CD4-positive, alpha-beta T cell treated with Interleukin-4 for 1 hour (primary cell): Measurements from ENCODE around the gene CDK11B.

Experiments
- DNase-seq, 2 donors: peaks; one replicate each; pipeline ENCODE4 v3.0.0-alpha.2; 2020 to 2022

The CDK11B gene

DNA sequence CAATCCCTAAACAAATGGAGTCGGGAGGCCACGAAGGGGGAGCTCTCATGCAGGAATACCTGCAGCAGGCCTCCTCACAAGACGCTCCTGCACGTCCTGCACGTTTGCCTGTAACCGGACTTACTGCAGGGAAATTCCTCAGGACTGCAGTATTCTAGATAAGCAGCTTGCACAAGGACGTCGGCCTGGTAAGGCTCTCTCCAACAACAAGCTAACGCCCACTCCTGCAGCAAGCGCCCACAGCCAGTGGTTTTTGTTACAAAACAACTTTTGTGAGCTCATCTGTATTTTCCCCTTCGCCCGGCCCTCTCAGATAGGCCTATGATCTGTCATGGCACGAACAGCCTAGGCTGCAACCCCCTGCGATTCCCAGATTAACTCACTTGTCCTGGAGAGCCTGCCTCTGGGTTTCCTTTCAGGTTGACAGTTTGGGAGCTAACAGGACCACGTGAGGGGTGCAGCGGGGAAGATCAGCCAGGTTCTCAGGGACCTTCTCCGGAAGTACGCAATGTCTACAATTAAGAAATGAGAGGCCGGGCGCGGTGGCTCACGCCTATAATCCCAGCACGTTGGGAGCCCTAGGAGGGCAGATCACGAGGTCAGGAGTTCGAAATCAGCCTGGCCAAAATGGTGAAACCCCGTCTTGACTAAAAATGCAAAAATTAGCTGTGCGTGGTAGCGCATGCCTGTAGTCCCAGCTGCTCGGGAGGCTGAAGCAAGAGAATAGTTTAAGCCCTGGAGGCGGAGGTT is 44.4 kb downstream of the CDK11B start:
- peak; percentile 69 to 75 for DNase-seq

DNA sequence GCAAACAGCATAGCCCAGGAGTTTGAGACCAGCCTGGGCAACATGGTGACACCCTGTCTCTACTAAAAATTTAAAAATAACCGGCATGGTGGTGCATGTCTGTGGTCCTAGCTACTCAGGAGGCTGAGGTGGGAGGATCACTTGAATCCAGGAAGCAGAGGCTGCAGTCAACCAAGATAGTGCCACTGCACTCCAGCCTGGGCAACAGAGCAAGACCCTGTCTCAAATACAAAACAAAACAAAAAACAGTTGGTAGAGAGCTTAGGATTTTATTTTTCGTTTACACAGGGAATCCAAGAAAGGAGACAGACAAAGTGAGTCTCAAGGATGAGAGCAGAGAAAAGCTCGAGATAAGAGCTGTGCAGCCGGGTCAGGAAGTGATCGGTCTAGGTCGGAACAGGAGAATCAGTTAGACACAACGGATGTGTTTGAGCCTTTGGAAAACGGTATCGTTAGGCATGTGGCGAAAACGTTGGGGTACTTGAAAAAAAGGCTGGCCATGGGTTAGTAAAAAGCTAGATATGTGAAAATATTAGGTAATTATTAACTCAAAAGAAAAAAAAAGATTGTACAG is 45.2 kb downstream of the CDK11B start:
- no peak for DNase-seq

DNA sequence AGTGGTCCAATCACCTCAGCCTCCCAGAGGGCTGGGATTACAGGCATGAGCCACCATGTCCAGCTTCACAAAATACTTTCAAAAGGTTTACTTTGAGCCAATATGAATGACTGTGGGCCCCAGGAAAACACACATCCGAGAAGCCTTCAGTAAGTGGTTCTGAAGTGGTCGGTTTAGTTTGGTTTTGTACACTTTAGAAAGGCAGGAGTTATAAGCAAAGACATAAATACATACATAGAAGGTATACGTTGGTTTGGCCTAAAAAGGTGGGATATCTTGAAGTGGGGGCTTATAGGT is 46.8 kb downstream of the CDK11B start:
- no peak for DNase-seq

DNA sequence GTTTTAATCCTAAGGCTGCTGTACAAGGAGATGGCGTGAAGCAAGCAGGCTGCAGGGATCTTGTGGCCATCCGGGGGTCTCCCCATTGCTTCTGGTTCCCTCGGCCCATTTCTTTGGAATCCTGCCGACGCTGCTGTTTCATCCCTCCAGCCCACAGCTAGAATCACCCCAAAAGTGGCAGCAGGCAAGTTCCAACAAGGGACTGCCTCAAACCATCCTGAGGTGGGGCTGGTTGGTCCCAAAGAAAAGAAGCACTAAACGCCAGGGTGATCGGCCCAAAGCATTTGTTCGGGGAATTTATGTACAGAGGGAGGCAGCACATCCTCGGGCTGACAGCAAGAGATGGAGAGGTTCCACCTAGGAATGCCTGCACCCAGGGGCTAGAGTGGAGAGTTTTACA is 48.0 kb downstream of the CDK11B start:
- no peak for DNase-seq

DNA sequence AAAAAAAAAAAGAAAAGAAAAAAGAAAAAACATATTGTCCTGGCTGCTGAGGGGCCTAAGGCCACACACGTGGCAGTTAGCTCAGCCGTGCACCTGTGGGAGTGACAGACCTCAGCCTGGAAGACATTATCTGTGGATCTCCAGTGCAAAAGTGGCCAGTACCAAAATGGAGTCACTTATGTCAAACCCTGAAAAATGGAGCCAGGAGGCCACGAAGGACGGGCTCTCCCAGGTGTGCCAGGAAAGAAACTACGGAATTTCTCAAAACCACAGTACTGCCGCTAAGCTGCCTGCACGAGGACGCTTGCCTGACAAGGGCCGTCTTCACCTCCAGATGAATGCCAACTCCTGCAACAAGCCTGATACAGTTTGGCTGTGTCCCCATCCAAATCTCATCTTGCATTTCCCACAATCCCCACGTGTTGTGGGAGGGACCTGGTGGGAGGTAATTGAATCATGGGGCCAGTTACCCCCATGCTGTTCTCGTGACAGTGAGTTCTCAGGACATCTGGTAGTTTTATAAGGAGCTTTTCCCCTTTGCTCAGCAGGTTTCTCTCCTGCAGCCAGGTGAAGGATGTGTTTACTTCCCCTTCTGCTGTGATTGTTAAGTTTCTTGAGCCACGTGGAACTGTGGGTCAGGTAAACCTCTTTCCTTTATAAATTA is 48.9 kb downstream of the CDK11B start:
- DNase-seq: no peak

DNA sequence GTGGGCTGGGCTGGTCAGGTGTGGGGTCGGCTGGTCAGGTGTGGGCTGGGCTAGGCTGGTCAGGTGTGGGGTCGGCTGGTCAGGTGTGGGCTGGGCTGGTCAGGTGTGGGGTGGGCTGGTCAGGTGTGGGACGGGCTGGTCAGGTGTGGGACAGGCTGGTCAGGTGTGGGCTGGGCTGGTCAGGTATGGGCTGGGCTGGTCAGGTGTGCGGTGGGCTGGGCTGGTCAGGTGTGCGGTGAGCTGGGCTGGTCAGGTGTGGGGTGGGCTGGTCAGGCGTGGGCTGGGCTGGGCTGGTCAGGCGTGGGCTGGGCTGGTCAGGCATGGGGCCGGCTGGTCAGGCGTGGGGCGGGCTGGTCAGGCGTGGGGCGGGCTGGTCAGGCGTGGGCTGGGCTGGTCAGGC is 52.6 kb downstream of the CDK11B start:
- DNase-seq: no peak

DNA sequence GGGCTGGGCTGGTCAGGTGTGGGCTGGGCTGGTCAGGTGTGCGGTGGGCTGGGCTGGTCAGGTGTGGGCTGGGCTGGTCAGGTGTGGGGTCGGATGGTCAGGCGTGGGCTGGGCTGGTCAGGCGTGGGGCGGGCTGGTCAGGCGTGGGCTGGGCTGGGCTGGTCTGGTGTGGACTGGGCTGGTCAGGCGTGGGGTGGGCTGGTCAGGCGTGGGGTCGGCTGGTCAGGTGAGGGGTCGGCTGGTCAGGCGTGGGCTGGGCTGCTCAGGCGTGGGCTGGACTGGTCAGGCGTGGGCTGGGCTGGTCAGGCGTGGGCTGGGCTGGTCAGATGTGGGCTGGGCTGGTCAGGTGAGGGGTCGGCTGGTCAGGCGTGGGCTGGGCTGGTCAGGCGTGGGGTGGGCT is 53.1 kb downstream of the CDK11B start:
- no peak for DNase-seq

DNA sequence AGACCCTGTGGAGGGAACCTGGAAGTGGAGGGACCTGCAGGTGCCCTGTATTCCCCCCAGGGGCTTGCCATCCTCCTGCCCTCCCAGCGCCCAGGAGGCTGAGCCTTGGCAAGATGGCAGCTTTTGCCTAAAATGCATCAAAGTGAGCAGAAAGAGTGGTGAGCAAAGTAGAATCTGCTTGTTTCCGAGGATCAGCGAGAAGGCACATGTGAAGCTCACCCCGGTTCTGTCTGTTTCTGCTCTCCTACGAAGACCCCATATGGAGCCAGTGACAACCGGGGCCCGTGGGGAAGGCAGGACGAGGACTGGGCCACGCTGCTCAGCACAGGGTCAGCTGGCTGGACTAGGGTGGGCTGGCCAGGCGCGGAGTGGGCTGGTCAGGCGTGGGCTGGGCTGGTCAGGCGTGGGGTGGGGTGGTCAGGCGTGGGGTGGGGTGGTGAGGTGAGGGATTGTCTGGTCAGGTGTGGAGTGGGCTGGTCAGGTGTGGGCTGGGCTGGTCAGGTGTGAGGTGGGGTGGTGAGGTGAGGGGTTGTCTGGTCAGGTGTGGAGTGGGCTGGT is 53.7 kb downstream of the CDK11B start:
- DNase-seq: no peak

DNA sequence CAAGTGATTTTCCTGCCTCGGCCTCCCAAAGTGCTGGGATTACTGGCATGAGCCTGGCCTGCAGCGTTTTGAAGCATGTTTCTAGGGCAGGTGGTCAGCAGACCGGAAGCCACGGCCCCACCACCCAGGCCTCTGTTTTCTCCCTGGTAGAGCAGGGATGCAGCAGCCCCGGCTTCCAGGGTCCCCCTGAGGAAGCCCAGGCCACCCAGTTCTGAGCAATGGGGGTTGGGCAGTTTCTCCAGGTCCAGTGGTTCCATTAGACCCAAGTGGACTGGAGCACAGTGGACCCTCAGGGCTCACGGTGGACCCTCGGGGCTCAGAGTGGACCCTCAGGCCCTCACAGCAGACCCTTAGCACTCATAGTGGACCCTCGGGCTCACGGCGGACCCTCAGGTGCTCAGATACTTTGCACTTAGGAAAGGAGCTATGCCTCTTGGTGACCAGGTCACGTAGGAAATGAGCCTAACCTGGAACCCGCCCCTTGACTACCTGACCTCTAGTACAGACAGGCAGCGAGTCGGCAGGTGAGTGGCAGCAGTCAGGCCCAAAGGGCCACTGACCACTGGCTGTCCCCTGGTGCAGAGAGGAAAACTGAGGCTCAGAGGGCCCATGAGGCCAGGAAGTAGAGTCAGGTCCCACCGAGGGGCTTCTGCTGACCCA is 54.3 kb downstream of the CDK11B start:
- DNase-seq: no peak

DNA sequence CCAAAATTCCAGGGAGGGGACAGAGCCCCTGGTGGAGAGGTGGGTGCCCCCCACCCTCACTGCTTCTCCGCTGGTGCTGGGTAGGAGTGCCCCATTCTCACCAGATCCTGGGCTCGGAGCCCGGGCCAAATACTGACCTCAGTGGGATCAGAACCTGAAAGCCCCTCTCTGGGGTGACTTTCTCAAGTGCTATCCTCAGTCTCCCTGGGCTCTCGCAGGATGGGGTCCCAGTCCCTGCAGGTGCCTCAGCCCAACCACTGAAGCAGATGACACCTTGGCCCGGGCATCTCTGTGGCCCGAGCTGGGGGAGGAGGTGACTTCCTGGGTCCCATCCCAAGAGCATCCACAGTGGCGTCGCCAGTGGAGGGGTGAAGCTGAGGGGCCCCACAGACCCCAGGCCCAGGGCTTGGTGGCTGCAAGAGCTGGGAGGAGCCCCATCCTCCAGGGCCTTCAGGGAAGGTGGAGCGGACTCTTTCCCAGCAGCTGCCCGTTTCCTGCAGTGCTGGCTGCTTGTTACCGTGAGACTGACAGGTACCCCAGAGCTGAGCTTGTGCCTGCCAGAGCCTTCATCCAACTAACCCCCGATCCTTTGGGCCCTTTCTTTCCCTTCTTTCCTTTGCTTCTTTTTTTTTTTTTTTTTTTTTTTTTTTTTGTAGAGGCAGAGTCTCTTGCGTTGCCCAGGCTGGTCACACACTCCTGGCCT is 55.0 kb downstream of the CDK11B start:
- no peak for DNase-seq

DNA sequence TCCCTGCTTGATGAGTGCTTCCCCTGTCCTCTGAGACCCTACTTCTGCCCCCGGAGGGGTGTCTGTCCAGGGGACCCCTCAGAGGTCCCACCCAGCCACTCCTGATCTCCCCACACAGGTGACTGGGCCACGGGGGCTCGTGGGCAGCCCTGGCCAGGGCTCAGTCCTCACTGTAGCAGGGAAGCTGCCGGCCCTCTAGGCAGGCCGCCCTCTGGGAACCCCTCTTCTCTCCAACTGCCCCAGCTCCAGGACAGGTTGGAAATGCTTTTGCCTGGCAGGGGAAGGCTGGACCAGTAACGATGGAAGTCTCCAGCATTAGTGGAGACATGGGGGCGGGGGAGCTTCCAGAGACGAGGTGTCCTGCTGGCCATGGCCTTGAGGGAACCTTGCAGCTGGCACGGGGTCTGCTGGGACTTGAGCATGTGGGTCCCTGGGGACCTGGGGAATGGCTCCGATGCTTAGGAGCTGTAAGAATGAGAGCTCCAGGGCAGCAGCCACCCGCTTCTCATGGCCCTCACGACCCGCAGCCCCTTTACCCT is 55.8 kb downstream of the CDK11B start:
- no peak for DNase-seq

DNA sequence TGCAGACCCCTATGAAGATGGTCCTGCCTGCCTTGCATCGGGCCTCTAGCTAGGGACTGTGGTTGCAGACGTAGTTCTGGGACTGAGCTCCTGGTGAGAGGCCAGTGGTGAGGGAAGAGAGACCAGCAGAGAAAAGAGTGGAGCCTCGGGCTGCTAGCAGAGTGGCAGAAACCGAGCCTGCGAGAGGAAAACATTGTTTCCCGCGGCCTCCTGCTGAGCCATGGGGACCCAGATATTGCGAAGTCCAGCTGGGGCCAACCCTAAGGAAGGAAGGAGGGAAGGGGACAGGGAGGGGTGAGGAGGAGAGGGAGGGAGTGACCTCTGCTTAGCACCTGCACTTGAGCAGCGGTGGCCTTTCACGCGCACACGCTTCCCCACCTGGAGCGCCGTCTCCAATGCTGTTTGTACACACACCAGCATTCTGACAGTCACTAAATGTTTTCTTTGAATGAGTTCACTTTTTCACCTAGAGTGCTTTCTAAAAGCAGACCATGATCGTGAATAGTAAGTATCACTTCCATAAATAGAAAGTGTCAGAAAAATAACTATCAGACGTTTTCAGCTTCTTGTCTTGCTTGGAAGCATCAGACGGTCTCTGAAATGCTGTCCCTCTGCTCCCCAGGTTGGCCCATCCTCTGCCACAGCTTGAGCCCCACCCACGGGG is 56.4 kb downstream of the CDK11B start:
- no peak for DNase-seq

DNA sequence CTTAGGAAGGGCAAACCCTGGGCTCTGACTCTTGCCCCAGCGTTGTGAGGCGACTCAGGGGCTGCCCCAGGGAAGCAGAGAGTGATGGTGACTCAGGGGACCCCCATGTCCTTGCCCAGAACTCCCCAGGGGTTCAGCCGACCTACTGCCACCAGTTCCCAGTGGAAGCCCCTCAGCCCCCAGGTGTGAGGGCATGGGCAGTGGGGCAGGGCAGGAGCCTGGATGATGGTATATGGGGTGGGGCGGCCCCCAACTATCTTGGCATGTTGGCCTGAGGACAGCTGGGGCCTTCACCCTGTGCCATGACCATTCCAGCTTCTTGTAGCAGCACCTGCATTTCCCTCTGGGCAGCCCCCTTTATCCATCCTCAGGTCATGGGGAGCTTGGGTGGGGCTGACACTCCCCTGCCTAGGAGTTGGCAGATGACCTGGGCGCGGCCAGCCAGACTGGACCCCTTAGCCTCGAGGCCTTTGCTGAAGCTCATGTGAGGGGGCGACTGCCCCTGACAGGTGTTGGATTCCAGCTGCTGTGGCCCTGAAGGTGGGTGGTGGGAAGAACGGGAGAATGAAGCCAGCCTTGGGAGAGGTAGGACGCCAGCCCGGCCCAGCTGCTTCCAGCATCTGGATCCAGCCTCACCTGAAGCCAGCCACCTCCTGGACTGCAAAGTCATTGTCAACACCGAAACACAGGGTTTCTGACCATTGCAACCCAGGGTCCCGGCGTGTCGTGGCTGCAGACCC is 57.1 kb downstream of the CDK11B start:
- no peak for DNase-seq

DNA sequence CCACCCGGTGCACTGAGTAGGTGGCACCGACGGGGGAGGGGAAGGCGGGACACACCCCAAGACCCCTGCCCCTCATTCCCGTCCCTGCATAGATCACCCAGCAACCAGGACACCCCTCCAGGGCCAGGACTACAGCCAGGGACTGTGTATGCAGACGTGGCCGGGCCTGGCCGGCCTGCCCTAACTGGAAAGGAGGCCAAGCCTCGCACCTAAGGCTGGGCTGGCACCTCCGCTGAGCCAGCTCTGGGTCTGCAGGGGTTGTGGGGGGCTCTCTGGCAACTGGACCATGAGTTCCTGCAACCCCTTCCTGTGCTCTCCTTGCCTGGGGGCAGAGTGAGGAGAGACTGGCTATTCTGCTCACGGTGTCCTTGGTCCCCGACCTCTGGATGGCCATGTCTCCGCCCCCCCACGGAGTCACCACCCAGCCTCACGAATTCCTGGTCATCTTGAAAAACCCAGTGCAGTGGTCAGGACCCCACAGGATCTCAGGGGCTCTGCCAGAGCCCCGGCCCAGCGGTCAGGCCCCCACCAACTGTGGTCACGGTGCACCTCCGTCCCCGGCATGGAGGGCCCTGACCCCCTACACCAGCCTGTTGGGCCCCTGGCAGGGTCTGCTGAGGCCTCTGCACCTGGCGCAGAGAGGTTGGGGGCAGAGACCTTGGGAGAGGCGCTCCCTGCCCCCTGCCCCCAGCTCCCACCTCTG is 57.8 kb downstream of the CDK11B start:
- no peak for DNase-seq

DNA sequence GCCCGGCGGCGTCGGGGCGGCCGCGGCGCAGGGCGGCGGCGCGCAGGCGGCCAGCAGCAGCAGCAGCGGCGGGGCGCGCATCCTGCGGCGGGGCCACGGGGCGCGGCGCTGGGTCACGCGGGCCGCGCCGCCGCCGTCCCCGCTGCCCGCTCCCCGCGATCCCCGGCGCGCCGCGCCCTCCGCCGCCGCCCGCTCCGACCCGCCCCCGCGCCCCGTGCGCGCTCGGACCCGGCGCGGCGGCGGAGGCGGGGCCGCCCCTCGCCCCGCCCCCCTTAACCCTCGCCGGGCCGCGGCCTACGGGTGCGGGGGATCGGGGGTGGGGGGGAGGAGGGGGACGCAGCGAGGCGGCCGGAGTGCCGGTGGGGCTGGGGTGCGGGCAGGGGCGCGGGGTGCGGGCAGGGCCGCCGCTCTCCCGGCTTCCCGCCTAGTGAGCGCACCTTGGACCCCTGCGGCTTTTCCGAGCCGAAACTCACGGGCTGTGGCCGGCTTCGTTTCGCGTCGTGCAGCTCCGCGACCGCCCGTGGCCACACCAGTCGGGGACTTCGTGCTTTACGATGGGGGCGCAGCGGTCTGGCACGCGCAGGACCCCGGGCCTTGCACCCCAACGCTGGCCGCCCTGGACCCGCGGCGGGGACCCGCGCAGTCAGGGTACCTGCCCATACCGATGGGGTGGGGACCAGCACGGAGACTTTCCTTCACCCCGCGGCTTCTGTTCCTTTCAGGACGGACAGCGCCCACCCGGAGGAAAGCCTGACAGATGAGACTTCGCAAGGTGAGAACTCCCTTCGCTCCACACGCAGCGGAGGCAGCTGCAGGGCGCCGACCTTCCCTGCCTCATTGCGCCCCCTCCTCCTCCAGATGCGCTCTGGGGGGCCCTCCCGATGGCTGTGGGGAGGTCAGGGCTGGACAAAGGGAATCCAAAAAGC is 58.6 kb downstream of the CDK11B start, which contains the start of gene FNDC10:
Gene FNDC10 (minus strand): TSS at position 201 of the 926 bp plus-strand sequence. CDS start 120 bp downstream, at position 81.
- no peak for DNase-seq

DNA sequence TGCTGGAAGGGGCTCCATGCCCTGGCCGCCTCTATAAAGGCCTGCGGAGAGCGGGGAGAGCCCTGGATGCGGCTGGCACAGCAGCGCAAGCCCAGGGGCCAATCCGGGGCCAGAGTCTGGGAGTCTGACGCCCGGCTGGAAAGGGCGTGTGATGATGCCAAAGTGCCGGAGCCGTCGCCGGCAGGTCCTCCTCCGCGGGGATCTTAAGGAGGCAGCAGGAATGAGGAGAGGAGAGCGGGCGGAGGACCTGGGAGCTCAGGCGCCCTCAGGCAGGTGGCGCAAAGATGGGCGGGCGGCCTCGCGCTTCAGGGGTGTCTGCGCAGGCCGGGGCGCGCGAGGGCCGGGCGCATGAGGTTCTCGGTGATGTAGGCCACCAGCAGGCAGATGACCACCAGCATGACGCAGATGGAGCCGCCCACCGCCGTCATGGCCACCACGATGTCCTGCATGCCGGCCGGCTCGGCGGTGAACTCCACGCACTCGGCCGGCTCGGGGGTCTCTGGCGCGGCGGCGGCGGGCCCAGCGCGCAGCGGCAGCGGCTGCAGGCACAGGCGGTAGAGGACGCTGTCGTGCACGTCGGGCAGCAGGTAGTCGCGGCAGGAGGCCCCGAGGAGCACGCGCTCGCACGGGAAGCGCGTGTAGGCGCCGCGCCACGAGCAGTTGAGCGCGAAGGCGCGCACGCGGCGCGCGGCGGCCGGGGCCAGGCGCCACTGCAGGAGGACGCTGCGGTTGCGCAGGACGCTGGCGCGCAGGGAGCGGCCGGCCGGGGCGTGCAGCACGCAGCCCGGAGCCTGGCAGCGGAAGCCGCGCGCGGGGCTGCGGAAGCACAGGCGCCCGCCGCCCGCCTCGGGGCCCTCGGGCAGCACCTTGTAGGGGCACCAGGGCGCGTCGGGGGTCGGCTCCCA is 59.5 kb downstream of the CDK11B start:
- DNase-seq: peak; percentile 19 to 34

DNA sequence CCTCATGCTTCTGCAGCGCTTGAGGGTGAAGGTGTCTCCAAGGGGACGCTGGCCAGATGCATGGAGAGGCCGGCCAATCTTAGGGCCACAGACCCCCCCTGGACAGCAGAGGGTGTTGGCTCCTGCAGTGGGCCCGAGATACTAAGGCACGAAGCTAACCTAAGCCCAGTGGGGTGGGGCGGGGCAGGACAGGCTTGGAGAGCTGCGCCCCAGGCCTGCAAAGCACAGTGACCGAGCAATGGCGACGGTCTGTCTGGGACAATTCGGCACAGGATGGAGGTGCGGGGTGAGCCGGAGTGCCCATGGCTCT is 60.1 kb downstream of the CDK11B start:
- no peak for DNase-seq

DNA sequence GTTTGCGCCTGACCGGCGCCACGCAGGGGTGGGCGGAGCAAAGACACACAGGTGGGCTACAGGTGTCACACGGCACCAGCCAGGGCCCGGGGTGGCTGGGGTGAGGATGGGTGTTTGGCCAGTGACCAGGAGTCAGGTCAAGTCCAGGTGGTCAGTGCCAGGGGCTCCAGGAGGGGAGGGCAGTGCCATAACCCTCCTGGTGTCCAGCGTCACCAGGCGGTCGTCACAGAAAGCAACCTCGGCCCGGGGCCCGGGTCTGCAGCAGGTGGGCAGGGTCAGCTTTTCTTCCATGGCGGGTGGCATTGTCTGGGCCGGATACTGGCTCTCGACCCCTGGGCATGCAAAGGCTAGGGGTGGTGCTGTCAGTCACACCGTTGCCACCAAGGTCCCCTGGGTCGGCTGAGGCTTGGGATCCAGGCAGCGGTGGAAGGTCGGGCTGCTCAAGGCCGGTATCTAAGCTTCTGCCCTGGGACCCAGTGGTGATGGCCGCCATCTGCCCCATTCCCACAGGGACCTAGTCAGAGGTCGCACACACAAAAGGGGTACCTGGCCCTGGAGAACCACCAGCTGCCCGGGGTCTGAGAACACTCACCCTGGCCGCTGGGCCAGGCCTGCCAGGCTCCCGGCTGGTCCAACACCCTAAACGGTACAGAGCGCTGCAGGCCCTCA is 60.6 kb downstream of the CDK11B start:
- DNase-seq: no peak
